GM19240 (cell line): ENCODE measurements around the gene SLC30A1.
A peak's percentile ranks its signal among the peaks of the same experiment; 100 is the strongest.
"Not testable (repeated sequence)": the region's sequence is repeated elsewhere in the genome, so short reads cannot be mapped to it uniquely, and the experiment has no call there.

Source experiments
- DNase-seq: peaks from one replicate; pipeline ENCODE4 v3.0.0; 2011; ENCODE audit warnings: low spot score; ENCODE audit not compliant: insufficient read length

The SLC30A1 gene

GRCh38 chr1:211587123-211587522 lies 8.2 kb upstream of the SLC30A1 start:
- no peak for DNase-seq

DNA sequence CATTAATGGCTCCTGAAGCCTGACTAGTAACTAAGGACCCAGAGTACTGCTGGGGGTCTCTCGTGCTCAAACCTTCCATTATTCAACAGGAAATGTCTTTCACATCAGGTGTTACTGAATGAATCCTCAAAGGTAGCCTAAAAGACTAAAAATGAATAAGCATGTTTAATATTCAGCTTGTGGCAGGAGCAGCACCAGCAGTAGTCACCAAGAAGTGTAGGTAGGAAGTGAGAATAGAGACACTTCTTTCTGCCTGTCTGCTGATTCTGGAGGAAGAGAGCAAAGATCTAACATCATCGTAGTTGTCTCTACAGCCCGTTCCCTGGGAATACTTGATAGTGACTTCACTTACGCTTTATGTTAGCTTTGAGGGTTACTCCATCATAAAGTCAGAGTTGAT lies 7.6 kb upstream of the SLC30A1 start:
- DNase-seq: no peak

- no peak for DNase-seq
Observed at GRCh38 chr1:211583011-211583992, 4.3 kb upstream of the SLC30A1 start.

DNA sequence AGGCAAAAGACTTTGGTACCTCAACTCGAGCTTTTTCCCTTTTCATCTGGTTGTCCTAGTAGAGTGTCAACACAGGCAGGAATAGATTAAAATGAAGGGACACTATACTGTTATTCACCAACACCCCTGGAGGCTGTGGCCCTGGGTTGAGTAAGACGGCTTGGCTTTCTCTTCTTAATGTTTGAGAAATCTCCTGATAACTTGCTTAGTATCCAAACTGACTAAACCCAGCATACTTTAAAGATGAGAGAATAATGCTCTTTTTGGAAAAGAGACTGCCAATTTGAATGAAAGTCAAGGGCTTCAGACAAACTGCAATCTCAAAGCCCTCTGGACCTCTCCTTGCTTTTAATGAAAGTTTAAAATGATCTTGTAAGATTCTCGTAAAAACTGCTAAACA lies 2.6 kb upstream of the SLC30A1 start:
- DNase-seq: no peak

DNA sequence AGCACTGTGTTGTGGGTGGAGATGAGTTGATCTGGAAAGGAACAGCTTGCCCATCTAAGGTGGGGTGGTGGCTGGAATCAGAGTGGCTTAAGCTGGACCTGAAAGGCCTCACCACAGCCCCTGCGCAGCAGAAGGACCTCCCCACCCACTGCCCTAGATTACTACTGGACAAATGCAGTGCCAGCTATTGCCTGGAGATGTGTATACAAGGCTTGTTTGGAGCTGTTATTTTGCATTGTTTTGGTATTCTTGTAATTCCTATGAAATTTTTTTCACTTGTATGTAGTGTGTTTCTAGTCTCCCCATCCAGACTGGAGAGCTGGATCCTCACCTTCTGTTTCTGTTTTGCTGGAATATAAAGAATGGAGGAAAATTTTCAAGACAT lies 1.3 kb upstream of the SLC30A1 start:
- DNase-seq: no peak

DNA sequence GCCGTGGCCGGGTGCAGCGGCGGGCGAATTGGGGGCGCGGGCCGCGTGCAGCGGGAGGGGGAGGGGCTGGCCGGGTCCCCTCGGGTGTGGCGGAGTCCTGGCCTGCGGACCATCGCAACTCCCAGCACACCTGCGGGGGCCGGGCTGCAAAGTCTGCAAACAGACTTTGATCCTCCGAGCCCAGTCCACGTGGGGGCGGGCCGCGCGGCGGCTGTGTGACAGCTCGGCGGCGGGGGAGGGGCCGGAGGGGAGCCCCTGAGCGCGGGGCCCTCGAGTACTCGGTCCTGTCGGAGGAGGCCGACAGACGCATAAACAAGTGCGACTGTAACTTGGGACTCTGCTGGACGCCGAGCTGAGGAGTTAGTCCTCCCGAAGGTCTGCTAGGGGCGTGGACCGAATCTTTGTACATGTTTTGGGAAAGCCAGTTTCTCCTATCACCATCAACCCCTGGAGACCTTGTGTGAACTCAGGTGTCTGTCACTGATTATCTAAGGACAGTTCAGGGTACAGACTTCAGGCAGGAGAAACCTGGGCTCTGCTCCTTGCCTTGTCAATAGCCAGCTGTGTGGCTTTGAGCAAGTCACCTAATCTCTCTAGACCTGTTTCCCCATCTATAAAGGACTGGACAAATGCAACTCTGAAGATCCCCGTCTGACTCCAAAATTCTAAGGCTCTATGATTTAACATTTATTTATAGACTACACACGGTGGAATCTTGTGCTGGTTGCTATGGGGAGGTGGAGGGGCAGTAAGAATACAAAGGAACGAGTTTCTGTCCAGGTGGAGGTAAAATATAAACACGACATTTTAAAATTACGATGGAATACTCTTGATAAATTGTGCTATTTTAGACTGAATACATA lies 710 bp upstream of the SLC30A1 start:
- peak; percentile 25 for DNase-seq

DNA sequence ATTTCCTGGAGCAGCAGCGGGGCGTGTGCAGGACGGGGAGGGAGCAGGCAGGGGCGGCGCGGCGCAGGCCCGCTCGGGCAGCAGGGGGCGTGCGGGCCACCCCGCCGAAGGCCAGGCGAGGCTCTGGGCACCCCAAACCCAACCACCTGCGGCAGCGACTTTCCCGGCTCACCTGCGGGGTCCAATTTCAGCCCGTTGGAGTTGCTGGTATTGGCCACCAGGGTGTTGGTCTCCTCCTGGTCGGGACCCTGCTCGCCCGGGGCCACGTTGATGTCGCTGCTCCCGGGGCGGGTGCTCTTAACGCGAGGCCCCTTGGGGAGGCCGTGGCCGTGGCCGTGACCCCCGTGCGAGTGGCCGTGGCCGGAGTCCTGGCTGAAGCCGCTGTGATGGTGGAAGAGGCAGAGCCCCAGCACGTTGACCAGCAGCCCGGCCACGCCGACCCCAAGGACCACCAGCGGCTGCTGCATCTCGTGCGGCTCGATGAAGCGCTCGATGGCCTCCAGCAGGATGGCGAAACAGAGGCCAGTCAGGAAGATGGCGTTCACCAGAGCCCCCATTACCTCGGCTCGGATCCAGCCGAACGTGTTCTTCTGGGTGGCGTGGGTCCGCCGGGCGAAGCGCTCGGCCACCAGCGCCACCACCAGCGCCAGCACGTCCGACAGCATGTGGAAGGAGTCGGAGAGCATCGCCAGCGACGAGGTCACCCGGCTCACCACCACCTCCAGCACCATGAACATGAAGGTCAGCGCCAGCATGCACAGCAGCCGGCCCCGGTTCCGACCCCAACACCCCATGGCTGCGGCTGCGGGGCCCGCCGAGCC lies 932 bp downstream of the SLC30A1 start:
- peak; percentile 32 for DNase-seq

DNA sequence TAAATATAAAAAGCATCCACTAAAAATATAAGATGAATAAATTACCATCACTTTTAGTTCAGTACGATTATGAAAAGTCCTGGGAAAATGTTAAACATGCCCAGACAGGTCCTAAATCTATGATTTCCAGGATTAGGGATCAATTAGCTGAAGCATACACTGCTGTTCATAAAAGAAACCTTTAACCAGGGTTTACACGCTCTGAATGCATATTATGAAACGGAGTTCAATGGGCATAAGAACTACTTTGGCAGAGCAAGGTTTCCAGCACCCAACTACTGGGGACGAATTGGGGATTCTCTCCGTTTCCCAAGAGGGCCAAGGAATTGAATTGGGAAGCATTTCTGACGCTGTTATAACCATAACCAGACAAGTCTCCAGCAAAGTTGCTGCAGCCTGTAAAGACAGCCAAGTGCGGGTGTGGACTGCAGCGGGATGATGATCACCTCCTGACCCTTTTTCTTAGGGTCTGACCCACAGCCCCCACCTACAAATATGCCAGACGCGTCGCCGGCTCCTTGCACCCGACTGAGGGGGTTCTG lies 1.6 kb downstream of the SLC30A1 start:
- DNase-seq: no peak

DNA sequence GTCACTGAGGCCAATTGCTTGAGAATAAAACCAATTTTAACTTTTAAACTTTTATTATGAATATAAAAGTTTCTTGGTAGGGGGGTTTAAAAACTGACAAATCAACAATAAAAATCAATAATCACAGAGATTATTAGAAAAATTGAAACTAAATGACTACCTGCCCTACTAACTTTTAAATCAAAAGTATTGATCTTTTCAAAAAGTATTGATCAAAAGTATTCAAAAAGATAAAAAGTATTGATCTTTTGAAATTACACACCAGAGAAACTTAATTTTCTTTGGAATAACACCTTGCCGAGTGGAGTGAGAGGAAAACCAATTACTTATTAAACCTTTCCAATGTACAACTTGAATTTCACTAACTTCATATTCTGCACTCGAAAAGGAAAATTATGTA lies 2.2 kb downstream of the SLC30A1 start:
- no peak for DNase-seq

GRCh38 chr1:211574705-211575104 lies 4.3 kb downstream of the SLC30A1 start:
- DNase-seq: no peak

DNA sequence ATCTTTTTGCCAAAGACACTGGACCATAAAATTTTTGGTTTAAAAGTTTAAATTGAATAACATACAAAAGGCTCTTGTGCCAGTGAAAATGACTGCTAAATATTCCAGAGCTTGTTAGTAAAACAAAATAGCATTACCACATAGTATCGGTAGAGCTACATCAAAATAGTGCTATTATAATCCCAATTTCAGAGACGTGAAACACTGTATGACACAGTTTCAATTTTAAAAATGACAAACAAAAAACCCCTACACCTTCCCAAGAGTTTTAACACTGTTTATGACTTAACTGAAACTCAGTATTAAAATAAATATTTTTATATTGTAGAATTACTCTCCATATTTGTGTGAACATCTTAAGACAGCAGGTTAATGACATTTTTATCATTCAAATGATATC lies 7.0 kb downstream of the SLC30A1 start:
- no peak for DNase-seq

DNA sequence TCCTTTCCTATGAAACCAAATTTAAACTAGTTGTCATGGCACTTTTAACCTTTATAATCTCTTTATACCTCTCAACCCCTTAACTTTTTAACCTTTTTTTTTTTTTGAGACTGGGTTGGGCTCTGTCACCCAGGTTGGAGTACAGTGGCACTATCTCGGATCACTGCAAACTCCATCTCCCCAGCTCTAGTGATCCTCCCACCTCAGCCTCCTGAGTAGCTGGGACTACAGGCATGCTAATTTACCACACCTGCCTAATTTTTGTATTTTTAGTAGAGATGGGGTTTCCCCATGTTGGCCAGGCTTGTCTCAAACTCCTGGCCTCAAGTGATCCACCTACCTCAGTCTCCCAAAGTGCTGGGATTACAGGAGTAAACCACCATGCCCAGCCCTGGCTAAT lies 8.6 kb downstream of the SLC30A1 start:
- not testable (repeated sequence) for DNase-seq

GRCh38 chr1:211566431-211567025 lies 12.4 kb downstream of the SLC30A1 start:
- no peak for DNase-seq

GRCh38 chr1:211564084-211564483 lies 14.9 kb downstream of the SLC30A1 start:
- DNase-seq: no peak

GRCh38 chr1:211559222-211560010 lies 19.5 kb downstream of the SLC30A1 start:
- no peak for DNase-seq

DNA sequence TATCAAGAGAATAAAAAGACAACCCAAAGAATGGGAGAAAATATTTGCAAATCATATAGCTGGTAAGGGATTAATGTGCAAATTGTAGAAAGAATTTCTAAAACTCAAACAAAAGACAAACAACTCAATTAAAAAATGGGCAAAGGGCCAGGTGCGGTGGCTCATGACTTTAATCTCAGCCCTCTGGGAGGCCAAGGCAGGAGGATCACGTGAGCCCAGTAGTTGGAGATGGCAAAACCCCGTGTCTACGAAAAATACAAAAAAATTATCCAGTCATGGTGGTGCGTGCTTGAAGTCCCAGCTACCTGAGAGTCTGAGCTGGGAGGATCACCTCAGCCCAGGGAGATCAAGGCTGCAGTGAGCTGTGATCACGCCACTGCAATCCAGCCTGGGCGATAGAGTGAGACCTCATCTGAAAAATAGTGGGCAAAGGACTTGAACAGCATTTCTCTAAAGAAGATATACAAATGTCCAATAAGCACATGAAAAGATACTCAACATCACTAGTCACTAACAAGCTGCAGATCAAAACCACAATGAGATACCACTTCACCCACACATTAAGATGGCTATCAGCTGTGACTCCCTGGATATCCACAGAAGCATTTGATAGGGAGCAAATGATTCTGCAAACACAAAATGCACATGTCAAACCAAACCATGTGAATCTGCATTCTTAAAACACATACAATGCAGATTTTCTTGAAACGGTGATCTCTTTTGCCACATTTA lies 20.9 kb downstream of the SLC30A1 start:
- no peak for DNase-seq

- no peak for DNase-seq
Observed at GRCh38 chr1:211553549-211553948, 25.4 kb downstream of the SLC30A1 start.

- DNase-seq: no peak
Observed at GRCh38 chr1:211551638-211552460, 27.1 kb downstream of the SLC30A1 start.
